ENCODE data around the gene HTR3A.

GRCh38 chr11:114027391-114027790, 52.5 kb downstream of the HTR3A start:
- no peak for TF ChIP-seq EZH2phosphoT487 (conservative IDR thresholded peaks at IDR 0.05; ENCODE audit: low read length)
- TF ChIP-seq, protein P1, sequence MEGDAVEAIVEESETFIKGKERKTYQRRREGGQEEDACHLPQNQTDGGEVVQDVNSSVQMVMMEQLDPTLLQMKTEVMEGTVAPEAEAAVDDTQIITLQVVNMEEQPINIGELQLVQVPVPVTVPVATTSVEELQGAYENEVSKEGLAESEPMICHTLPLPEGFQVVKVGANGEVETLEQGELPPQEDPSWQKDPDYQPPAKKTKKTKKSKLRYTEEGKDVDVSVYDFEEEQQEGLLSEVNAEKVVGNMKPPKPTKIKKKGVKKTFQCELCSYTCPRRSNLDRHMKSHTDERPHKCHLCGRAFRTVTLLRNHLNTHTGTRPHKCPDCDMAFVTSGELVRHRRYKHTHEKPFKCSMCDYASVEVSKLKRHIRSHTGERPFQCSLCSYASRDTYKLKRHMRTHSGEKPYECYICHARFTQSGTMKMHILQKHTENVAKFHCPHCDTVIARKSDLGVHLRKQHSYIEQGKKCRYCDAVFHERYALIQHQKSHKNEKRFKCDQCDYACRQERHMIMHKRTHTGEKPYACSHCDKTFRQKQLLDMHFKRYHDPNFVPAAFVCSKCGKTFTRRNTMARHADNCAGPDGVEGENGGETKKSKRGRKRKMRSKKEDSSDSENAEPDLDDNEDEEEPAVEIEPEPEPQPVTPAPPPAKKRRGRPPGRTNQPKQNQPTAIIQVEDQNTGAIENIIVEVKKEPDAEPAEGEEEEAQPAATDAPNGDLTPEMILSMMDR (IDR thresholded peaks at IDR 0.05; ENCODE audit: insufficient read depth, low read length, poor library complexity, severe bottlenecking): no peak

All from SU-DHL-6 (cell line).